HCT116 (cell line): ENCODE measurements around the gene SDK2. TPM values are rescaled to one million over a fixed set of nuclear protein-coding genes. Genes with fewer than 3 reads are reported as not detected.
A peak's percentile ranks its signal among the peaks of the same experiment; 100 is the strongest.

Source experiments
- ATAC-seq: fragments of 200-7000 bp; cut with Tn5 transposase; 2 replicates; pipeline ENCODE4 v1.9.1; 2020; ENCODE audit warnings: mild to moderate bottlenecking, moderate library complexity
- BruUV-seq: library from RNA; stranded (reverse); fragments of 400-500 nt; replicated peaks from 2 replicates; lab custom pipeline; 2021; lab: Mats Ljungman, UMichigan
- CTCF ChIA-PET: fragments of 300-600 bp; sonication (Branson Sonifier 250); formaldehyde crosslinking; loops from one replicate; lab custom pipeline; 2021; ENCODE audit warnings: antibody characterized with exemption; lab: Charles Lee
- POLR2A ChIA-PET: fragments of 300-600, 350-600 bp; sonication (Branson Sonifier 250); formaldehyde crosslinking; loops from one replicate; lab custom pipeline; 2021; ENCODE audit warnings: antibody characterized with exemption; lab: Charles Lee
- RAD21 ChIA-PET, 2 experiments: fragments of 300-600 bp; sonication (Branson Sonifier 250); formaldehyde crosslinking; loops; one replicate each; lab custom pipeline; 2023; ENCODE audit warnings: low total read pairs in 2 of 2; ENCODE audit not compliant: uncharacterized antibody in 2 of 2, unreplicated experiment in 2 of 2, low non-redundant PET in 1 of 2; lab: Charles Lee
- DNase-seq: peaks from one replicate; pipeline ENCODE4 v3.0.0-alpha.2; 2010; ENCODE audit warnings: low read depth, low spot score
- H2AFZ ChIP-seq: fragments of 200-600 bp; shearing (Covaris generic), sonication (generic); 2 replicates; pipeline ENCODE4 v1.6.1; 2017; ENCODE audit warnings: low read depth, mixed run types, mixed read lengths, antibody characterized with exemption, low read length; ENCODE audit not compliant: poor library complexity, severe bottlenecking
- H3K27ac ChIP-seq: 2 replicates; pipeline ENCODE4 v1.5.1; 2012; ENCODE audit warnings: low read depth, low read length
- H3K27me3 ChIP-seq: fragments of 200-600 bp; sonication (generic); 2 replicates; pipeline ENCODE4 v1.6.1; 2016; ENCODE audit warnings: mixed run types, low read length, mixed read lengths; ENCODE audit not compliant: insufficient read depth
- H3K36me3 ChIP-seq, 2 experiments: fragments of 200-500 bp in 1 of 2; fragments of 200-600 bp in 1 of 2; sonication (Bioruptor generic) in 1 of 2; sonication (generic) in 1 of 2; 2 replicates each; pipeline versions ENCODE4 v1.5.1 to v1.6.1; 2014 to 2016; ENCODE audit warnings: low read length in 2 of 2, inconsistent platforms in 1 of 2, mixed read lengths in 1 of 2, mixed run types in 1 of 2; ENCODE audit not compliant: insufficient read depth in 2 of 2, control insufficient read depth in 1 of 2
- H3K4me1 ChIP-seq, 2 experiments: fragments of 200-600 bp in 1 of 2; sonication (generic) in 1 of 2; 2 replicates each; pipeline versions ENCODE4 v1.5.1 to v1.6.1; 2012 to 2017; ENCODE audit warnings: low read length in 2 of 2, inconsistent platforms in 1 of 2, mild to moderate bottlenecking in 1 of 2, mixed read lengths in 1 of 2, mixed run types in 1 of 2, moderate library complexity in 1 of 2; ENCODE audit not compliant: insufficient read depth in 2 of 2, control insufficient read depth in 1 of 2
- H3K4me2 ChIP-seq: fragments of 200-600 bp; sonication (generic); 2 replicates; pipeline ENCODE4 v1.6.1; 2017; ENCODE audit warnings: mixed run types, low read length, mixed read lengths
- H3K4me3 ChIP-seq, 2 experiments: fragments of 200-600 bp in 1 of 2; sonication (generic) in 1 of 2; replicated peaks in 1 of 2; 2 replicates each; pipeline ENCODE4 v1.5.1; 2011 to 2016; ENCODE audit warnings: low read length in 2 of 2, control low read depth in 1 of 2, low read depth in 1 of 2, mild to moderate bottlenecking in 1 of 2, mixed read lengths in 1 of 2, mixed run types in 1 of 2
- H3K79me2 ChIP-seq: fragments of 200-600 bp; sonication (generic); 2 replicates; pipeline ENCODE4 v1.6.1; 2017; ENCODE audit warnings: mild to moderate bottlenecking, mixed run types, low read length, moderate library complexity, mixed read lengths; ENCODE audit not compliant: insufficient read depth
- H3K9ac ChIP-seq: fragments of 200-600 bp; sonication (generic); 2 replicates; pipeline ENCODE4 v1.6.1; 2016; ENCODE audit warnings: low read length, mixed read lengths
- H3K9me2 ChIP-seq: fragments of 200-600 bp; sonication (generic), shearing (Covaris generic); 2 replicates; pipeline ENCODE4 v1.6.1; 2017; ENCODE audit warnings: mixed run types, mild to moderate bottlenecking, moderate library complexity; ENCODE audit not compliant: insufficient read depth
- H3K9me3 ChIP-seq, 2 experiments: fragments of 200-500 bp in 1 of 2; fragments of 200-600 bp in 1 of 2; sonication (Bioruptor generic) in 1 of 2; sonication (generic) in 1 of 2; 2 replicates each; pipeline ENCODE4 v1.6.1; 2014 to 2017; ENCODE audit warnings: low read length in 2 of 2, mixed read lengths in 2 of 2, inconsistent platforms in 1 of 2, low read depth in 1 of 2, mild to moderate bottlenecking in 1 of 2, mixed run types in 1 of 2, moderate library complexity in 1 of 2; ENCODE audit not compliant: control insufficient read depth in 1 of 2, insufficient read depth in 1 of 2
- H4K20me1 ChIP-seq: fragments of 200-600 bp; sonication (generic), shearing (Covaris generic); 2 replicates; pipeline ENCODE4 v1.6.1; 2017; ENCODE audit warnings: mixed run types, mild to moderate bottlenecking, moderate library complexity; ENCODE audit not compliant: insufficient read depth
- CBX3 ChIP-seq: IDR thresholded peaks from 2 replicates; pipeline ENCODE4 v1.6.1; 2012; ENCODE audit warnings: low read depth
- JUND ChIP-seq: IDR thresholded peaks from 2 replicates; pipeline ENCODE4 v1.6.1; 2012
- intact Hi-C: fragments of 100-400 bp; cut with micrococcal nuclease; formaldehyde crosslinking; loops from 2 replicates; pipeline ENCODE4 v1.10.0; 2022
- total RNA-seq: library from RNA; stranded (reverse); gene quantifications from one replicate; pipeline ENCODE4 v1.2.1, GENCODE V29; 2021; ENCODE audit not compliant: unreplicated experiment
- TF ChIP-seq, protein P1 (sequence below): IDR thresholded peaks from 2 replicates; pipeline ENCODE4 v1.6.1; 2011; ENCODE audit warnings: mild to moderate bottlenecking, low read length, moderate library complexity; ENCODE audit not compliant: insufficient replicate concordance; ENCODE audit errors: extremely low read depth

The SDK2 gene
- total RNA-seq, 1 experiment from 2014 or later, result 0.10 TPM

DNA sequence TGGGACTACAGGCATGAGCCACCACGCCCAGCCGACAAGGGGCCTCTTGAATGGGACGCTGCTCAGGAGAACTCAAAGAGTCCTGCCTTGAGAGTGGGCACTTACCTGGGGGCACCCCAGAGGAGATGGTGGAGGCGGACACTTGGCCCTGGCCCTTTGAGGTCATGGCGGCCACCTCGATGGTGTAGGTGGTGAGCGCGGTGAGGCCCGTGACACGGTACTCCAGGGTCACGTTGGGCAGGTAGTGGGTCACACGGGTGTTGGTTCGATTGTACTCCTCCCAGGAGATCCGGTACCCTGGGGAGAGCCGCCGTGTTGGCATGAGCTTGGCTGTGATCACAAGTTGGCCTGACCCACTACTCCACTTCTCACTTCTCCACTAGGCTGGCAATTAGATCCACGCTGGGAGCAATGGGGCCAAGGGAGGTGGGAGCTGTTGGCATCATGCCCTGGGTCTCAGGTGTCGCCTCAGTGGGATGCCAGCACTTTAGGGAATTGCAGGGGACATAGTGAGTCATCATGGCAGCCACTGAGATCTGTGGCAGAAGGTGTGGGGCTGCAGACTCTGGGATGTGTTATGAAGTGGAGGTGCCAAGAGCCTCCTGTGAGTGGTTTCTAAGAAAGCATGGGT, 243.2 kb downstream of the SDK2 start:
- POLR2A ChIA-PET, result no interaction called here
- intact Hi-C loops, result no loop called here
- no peaks in the 10 kb centered on the region for H3K9me3 ChIP-seq
- no peak overlapping the region for H2AFZ ChIP-seq
- H3K9me2 ChIP-seq, result no peaks in the 10 kb centered on the region; the same call in 1 of the 2 replicates
- H3K27me3 ChIP-seq, result no peaks in the 10 kb centered on the region
- H4K20me1 ChIP-seq, result no peaks in the 10 kb centered on the region
- H3K79me2 ChIP-seq, result no peaks in the 10 kb centered on the region
- no TSS peak for BruUV-seq
- H3K4me3 ChIP-seq, result no peak overlapping the region
- no peak overlapping the region for H3K27ac ChIP-seq
- no peak overlapping the region for H3K4me2 ChIP-seq
- H3K4me1 ChIP-seq, result no peaks in the 10 kb centered on the region; a peak in 1 of 4 replicates
- H3K9ac ChIP-seq, result no peak overlapping the region
- no peaks in the 10 kb centered on the region for H3K36me3 ChIP-seq
- ATAC-seq (peak; percentile 26; the same call in 1 of the 2 replicates), DNase-seq (no peak)
- CTCF ChIA-PET, result no interaction called here
- TF ChIP-seq, protein P1, sequence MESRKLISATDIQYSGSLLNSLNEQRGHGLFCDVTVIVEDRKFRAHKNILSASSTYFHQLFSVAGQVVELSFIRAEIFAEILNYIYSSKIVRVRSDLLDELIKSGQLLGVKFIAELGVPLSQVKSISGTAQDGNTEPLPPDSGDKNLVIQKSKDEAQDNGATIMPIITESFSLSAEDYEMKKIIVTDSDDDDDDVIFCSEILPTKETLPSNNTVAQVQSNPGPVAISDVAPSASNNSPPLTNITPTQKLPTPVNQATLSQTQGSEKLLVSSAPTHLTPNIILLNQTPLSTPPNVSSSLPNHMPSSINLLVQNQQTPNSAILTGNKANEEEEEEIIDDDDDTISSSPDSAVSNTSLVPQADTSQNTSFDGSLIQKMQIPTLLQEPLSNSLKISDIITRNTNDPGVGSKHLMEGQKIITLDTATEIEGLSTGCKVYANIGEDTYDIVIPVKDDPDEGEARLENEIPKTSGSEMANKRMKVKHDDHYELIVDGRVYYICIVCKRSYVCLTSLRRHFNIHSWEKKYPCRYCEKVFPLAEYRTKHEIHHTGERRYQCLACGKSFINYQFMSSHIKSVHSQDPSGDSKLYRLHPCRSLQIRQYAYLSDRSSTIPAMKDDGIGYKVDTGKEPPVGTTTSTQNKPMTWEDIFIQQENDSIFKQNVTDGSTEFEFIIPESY, result no peak
- no peak for TF ChIP-seq CBX3
- RAD21 ChIA-PET, result no interaction called here

DNA sequence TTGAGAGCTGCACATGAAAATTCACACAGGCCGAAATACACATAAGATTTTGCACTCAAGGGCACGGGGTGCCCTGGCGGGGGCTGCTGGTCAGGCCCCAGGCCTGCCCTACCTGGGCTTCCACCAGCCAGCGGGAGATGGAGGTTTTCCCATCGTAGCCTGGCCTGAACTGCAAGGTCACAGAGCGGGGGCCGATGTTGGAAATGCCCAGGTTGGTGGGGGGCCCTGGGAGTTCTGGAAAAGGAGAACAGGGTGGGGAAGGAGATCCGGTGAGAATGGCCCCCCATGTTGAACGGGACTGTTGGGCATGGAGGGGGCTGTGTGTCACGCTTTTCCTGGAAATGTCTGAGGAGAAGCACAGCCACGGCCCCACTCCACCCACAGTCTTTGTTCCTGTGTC, 245.2 kb downstream of the SDK2 start:
- POLR2A ChIA-PET, result no interaction called here
- no peak for ATAC-seq
- CTCF ChIA-PET, result no interaction called here
- Histone ChIP-seq H3K27me3 (no peaks in the 10 kb centered on the region), H3K9me2 (no peaks in the 10 kb centered on the region; the same call in 1 of the 2 replicates), H3K4me1 (no peaks in the 10 kb centered on the region; a peak in 1 of 4 replicates), H2AFZ (no peak overlapping the region), H3K79me2 (no peaks in the 10 kb centered on the region), H3K9ac (no peak overlapping the region)
- intact Hi-C loops, result no loop called here
- no peak for TF ChIP-seq JUND
- TF ChIP-seq, all 23 proteins: peak for 0
- Histone ChIP-seq H3K36me3 (no peaks in the 10 kb centered on the region), H3K4me3 (no peak overlapping the region), H4K20me1 (no peaks in the 10 kb centered on the region), H3K27ac (no peak overlapping the region), H3K9me3 (no peaks in the 10 kb centered on the region), H3K4me2 (no peak overlapping the region)
- BruUV-seq, result no TSS peak
- no peak for DNase-seq
- RAD21 ChIA-PET, result no interaction called here
